Measurements from ENCODE around the gene TRIM63. TPM values are rescaled to one million over a fixed set of nuclear protein-coding genes. Genes with fewer than 3 reads are reported as not detected.

The TRIM63 gene
- total and polyA plus RNA-seq, 2 donors (not counting 1 experiment from before 2014, with no cell fraction given), result not detected

- Mint-ChIP-seq H3K9me3 (ENCODE audit: insufficient read depth) (no peaks in the 10 kb centered on the region), H3K27ac (no peak overlapping the region), H3K4me3 (no peak overlapping the region), H3K4me1 (peaks cover 1% of the 10 kb centered on the region), H3K27me3 (peaks cover 13% of the 10 kb centered on the region)
- Histone ChIP-seq H4K20me1 (ENCODE audit: control insufficient read depth, insufficient read depth, low read length, poor library complexity, severe bottlenecking) (no peaks in the 10 kb centered on the region), H3K4me1 (ENCODE audit: control insufficient read depth in 2 of 2, insufficient read depth in 2 of 2, low read length in 2 of 2) (no peaks in the 10 kb centered on the region), H2AFZ (ENCODE audit: insufficient read depth, low read depth, low read length, poor library complexity, severe bottlenecking) (no peak overlapping the region), H3K9ac (ENCODE audit: low read length) (no peak overlapping the region), H3K79me2 (ENCODE audit: control insufficient read depth, insufficient read depth, low read length) (no peaks in the 10 kb centered on the region), H3K27ac (ENCODE audit: low read length in 2 of 2) (no peak overlapping the region), H3K36me3 (replicated peaks in 1 of 2; ENCODE audit: control extremely low read depth in 1 of 2, control insufficient read depth in 1 of 2, extremely low read depth in 1 of 2, insufficient read depth in 2 of 2, low read length in 1 of 2) (no peaks in the 10 kb centered on the region), H3K27me3 (replicated peaks in 1 of 4; ENCODE audit: control extremely low read depth in 1 of 4, control insufficient read depth in 3 of 4, insufficient read depth in 4 of 4, low read length in 3 of 4) (peaks cover 0 to 14% (median 0%) of the 10 kb centered on the region in 4 experiments), H3K4me3 (ENCODE audit: control extremely low read depth in 1 of 5, extremely low read depth in 1 of 5, insufficient read depth in 1 of 5, low read depth in 2 of 5, low read length in 4 of 5) (no peak overlapping the region), H3K9me3 (ENCODE audit: control extremely low read depth in 1 of 3, control insufficient read depth in 2 of 3, insufficient read depth in 1 of 3, low read length in 2 of 3) (no peaks in the 10 kb centered on the region), H3K4me2 (replicated peaks; ENCODE audit: low read depth, low read length, poor library complexity, severe bottlenecking) (no peak overlapping the region)
- ATAC-seq (ENCODE audit: low read depth) (no peak), DNase-seq (no peak)
- CTCF ChIA-PET, result no interaction called here
- TF ChIP-seq EZH2 (IDR thresholded peaks at IDR 0.05; ENCODE audit: borderline replicate concordance, insufficient read depth, low read depth, low read length, poor library complexity, severe bottlenecking), result no peak
- no peak for TF ChIP-seq CTCF (IDR thresholded peaks at IDR 0.05)
- POLR2A ChIA-PET, result no interaction called here
- WGBS (ENCODE audit: insufficient coverage), result 86% methylated on average over 14 of the region's 15 CpGs
- intact Hi-C loops (cut with micrococcal nuclease), result no loop called here
These were observed 38.2 kb downstream of the TRIM63 start for GRCh38 chr1:26029054-26029863.

GRCh38 chr1:26028490-26028980 lies 38.9 kb downstream of the TRIM63 start:
- H3K9ac ChIP-seq (ENCODE audit: low read length), result no peak overlapping the region
- no peaks in the 10 kb centered on the region for H3K4me1 ChIP-seq (ENCODE audit: control insufficient read depth in 2 of 2, insufficient read depth in 2 of 2, low read length in 2 of 2)
- H3K4me2 ChIP-seq (replicated peaks; ENCODE audit: low read depth, low read length, poor library complexity, severe bottlenecking), result no peak overlapping the region
- no peak for DNase-seq
- H3K4me3 ChIP-seq (ENCODE audit: control extremely low read depth in 1 of 5, extremely low read depth in 1 of 5, insufficient read depth in 1 of 5, low read depth in 2 of 5, low read length in 4 of 5), result no peak overlapping the region
- H3K27me3 ChIP-seq (replicated peaks in 1 of 4; ENCODE audit: control extremely low read depth in 1 of 4, control insufficient read depth in 3 of 4, insufficient read depth in 4 of 4, low read length in 3 of 4), result peaks cover 0 to 11% (median 0%) of the 10 kb centered on the region in 4 experiments
- Mint-ChIP-seq H3K4me1 (no peaks in the 10 kb centered on the region), H3K27me3 (peaks cover 9% of the 10 kb centered on the region), H3K27ac (no peak overlapping the region), H3K4me3 (no peak overlapping the region), H3K9me3 (ENCODE audit: insufficient read depth) (no peaks in the 10 kb centered on the region)
- no peak overlapping the region for H2AFZ ChIP-seq (ENCODE audit: insufficient read depth, low read depth, low read length, poor library complexity, severe bottlenecking)
- WGBS (ENCODE audit: insufficient coverage), result 87% methylated on average over 7 of the region's 8 CpGs
- no peaks in the 10 kb centered on the region for H3K79me2 ChIP-seq (ENCODE audit: control insufficient read depth, insufficient read depth, low read length)
- no peaks in the 10 kb centered on the region for H3K9me3 ChIP-seq (ENCODE audit: control extremely low read depth in 1 of 3, control insufficient read depth in 2 of 3, insufficient read depth in 1 of 3, low read length in 2 of 3)
- TF ChIP-seq CTCF (IDR thresholded peaks at IDR 0.05) (no peak), EZH2 (IDR thresholded peaks at IDR 0.05; ENCODE audit: borderline replicate concordance, insufficient read depth, low read depth, low read length, poor library complexity, severe bottlenecking) (no peak)
- no peaks in the 10 kb centered on the region for H4K20me1 ChIP-seq (ENCODE audit: control insufficient read depth, insufficient read depth, low read length, poor library complexity, severe bottlenecking)
- no peak for ATAC-seq (ENCODE audit: low read depth)
- ChIA-PET POLR2A (no interaction called here), CTCF (no interaction called here)
- intact Hi-C loops (cut with micrococcal nuclease), result no loop called here
- no peak overlapping the region for H3K27ac ChIP-seq (ENCODE audit: low read length in 2 of 2)
- H3K36me3 ChIP-seq (replicated peaks in 1 of 2; ENCODE audit: control extremely low read depth in 1 of 2, control insufficient read depth in 1 of 2, extremely low read depth in 1 of 2, insufficient read depth in 2 of 2, low read length in 1 of 2), result no peaks in the 10 kb centered on the region

All from B cell (primary cell).